HCT116 (cell line): ENCODE data around the gene RAN. TPM values are rescaled to one million over a fixed set of nuclear protein-coding genes. Genes with fewer than 3 reads are reported as not detected.

ENCODE experiments used
- ATAC-seq: fragments of 200-7000 bp; cut with Tn5 transposase; 2 replicates; pipeline ENCODE4 v1.9.1; 2020; ENCODE audit warnings: mild to moderate bottlenecking, moderate library complexity
- BruUV-seq: library from RNA; stranded (reverse); fragments of 400-500 nt; replicated peaks from 2 replicates; lab custom pipeline; 2021; lab: Mats Ljungman, UMichigan
- CTCF ChIA-PET: fragments of 300-600 bp; sonication (Branson Sonifier 250); formaldehyde crosslinking; loops from one replicate; lab custom pipeline; 2021; ENCODE audit warnings: antibody characterized with exemption; lab: Charles Lee
- POLR2A ChIA-PET: fragments of 300-600, 350-600 bp; sonication (Branson Sonifier 250); formaldehyde crosslinking; loops from one replicate; lab custom pipeline; 2021; ENCODE audit warnings: antibody characterized with exemption; lab: Charles Lee
- RAD21 ChIA-PET, 2 experiments: fragments of 300-600 bp; sonication (Branson Sonifier 250); formaldehyde crosslinking; loops; one replicate each; lab custom pipeline; 2023; ENCODE audit warnings: low total read pairs in 2 of 2; ENCODE audit not compliant: uncharacterized antibody in 2 of 2, unreplicated experiment in 2 of 2, low non-redundant PET in 1 of 2; lab: Charles Lee
- DNase-seq: peaks from one replicate; pipeline ENCODE4 v3.0.0-alpha.2; 2010; ENCODE audit warnings: low read depth, low spot score
- H2AFZ ChIP-seq: fragments of 200-600 bp; shearing (Covaris generic), sonication (generic); 2 replicates; pipeline ENCODE4 v1.6.1; 2017; ENCODE audit warnings: low read depth, mixed run types, mixed read lengths, antibody characterized with exemption, low read length; ENCODE audit not compliant: poor library complexity, severe bottlenecking
- H3K27ac ChIP-seq: 2 replicates; pipeline ENCODE4 v1.5.1; 2012; ENCODE audit warnings: low read depth, low read length
- H3K27me3 ChIP-seq: fragments of 200-600 bp; sonication (generic); 2 replicates; pipeline ENCODE4 v1.6.1; 2016; ENCODE audit warnings: mixed run types, low read length, mixed read lengths; ENCODE audit not compliant: insufficient read depth
- H3K36me3 ChIP-seq, 2 experiments: fragments of 200-500 bp in 1 of 2; fragments of 200-600 bp in 1 of 2; sonication (Bioruptor generic) in 1 of 2; sonication (generic) in 1 of 2; 2 replicates each; pipeline versions ENCODE4 v1.5.1 to v1.6.1; 2014 to 2016; ENCODE audit warnings: low read length in 2 of 2, inconsistent platforms in 1 of 2, mixed read lengths in 1 of 2, mixed run types in 1 of 2; ENCODE audit not compliant: insufficient read depth in 2 of 2, control insufficient read depth in 1 of 2
- H3K4me1 ChIP-seq, 2 experiments: fragments of 200-600 bp in 1 of 2; sonication (generic) in 1 of 2; 2 replicates each; pipeline versions ENCODE4 v1.5.1 to v1.6.1; 2012 to 2017; ENCODE audit warnings: low read length in 2 of 2, inconsistent platforms in 1 of 2, mild to moderate bottlenecking in 1 of 2, mixed read lengths in 1 of 2, mixed run types in 1 of 2, moderate library complexity in 1 of 2; ENCODE audit not compliant: insufficient read depth in 2 of 2, control insufficient read depth in 1 of 2
- H3K4me2 ChIP-seq: fragments of 200-600 bp; sonication (generic); 2 replicates; pipeline ENCODE4 v1.6.1; 2017; ENCODE audit warnings: mixed run types, low read length, mixed read lengths
- H3K4me3 ChIP-seq, 2 experiments: fragments of 200-600 bp in 1 of 2; sonication (generic) in 1 of 2; replicated peaks in 1 of 2; 2 replicates each; pipeline ENCODE4 v1.5.1; 2011 to 2016; ENCODE audit warnings: low read length in 2 of 2, control low read depth in 1 of 2, low read depth in 1 of 2, mild to moderate bottlenecking in 1 of 2, mixed read lengths in 1 of 2, mixed run types in 1 of 2
- H3K79me2 ChIP-seq: fragments of 200-600 bp; sonication (generic); 2 replicates; pipeline ENCODE4 v1.6.1; 2017; ENCODE audit warnings: mild to moderate bottlenecking, mixed run types, low read length, moderate library complexity, mixed read lengths; ENCODE audit not compliant: insufficient read depth
- H3K9ac ChIP-seq: fragments of 200-600 bp; sonication (generic); 2 replicates; pipeline ENCODE4 v1.6.1; 2016; ENCODE audit warnings: low read length, mixed read lengths
- H3K9me2 ChIP-seq: fragments of 200-600 bp; sonication (generic), shearing (Covaris generic); 2 replicates; pipeline ENCODE4 v1.6.1; 2017; ENCODE audit warnings: mixed run types, mild to moderate bottlenecking, moderate library complexity; ENCODE audit not compliant: insufficient read depth
- H3K9me3 ChIP-seq, 2 experiments: fragments of 200-500 bp in 1 of 2; fragments of 200-600 bp in 1 of 2; sonication (Bioruptor generic) in 1 of 2; sonication (generic) in 1 of 2; 2 replicates each; pipeline ENCODE4 v1.6.1; 2014 to 2017; ENCODE audit warnings: low read length in 2 of 2, mixed read lengths in 2 of 2, inconsistent platforms in 1 of 2, low read depth in 1 of 2, mild to moderate bottlenecking in 1 of 2, mixed run types in 1 of 2, moderate library complexity in 1 of 2; ENCODE audit not compliant: control insufficient read depth in 1 of 2, insufficient read depth in 1 of 2
- H4K20me1 ChIP-seq: fragments of 200-600 bp; sonication (generic), shearing (Covaris generic); 2 replicates; pipeline ENCODE4 v1.6.1; 2017; ENCODE audit warnings: mixed run types, mild to moderate bottlenecking, moderate library complexity; ENCODE audit not compliant: insufficient read depth
- CBX3 ChIP-seq: IDR thresholded peaks from 2 replicates; pipeline ENCODE4 v1.6.1; 2012; ENCODE audit warnings: low read depth
- CEBPB ChIP-seq: IDR thresholded peaks from 2 replicates; pipeline ENCODE4 v1.6.1; 2012; ENCODE audit warnings: low read depth
- EGR1 ChIP-seq: IDR thresholded peaks from 2 replicates; pipeline ENCODE4 v1.6.1; 2012; ENCODE audit warnings: low read depth
- ELF1 ChIP-seq: IDR thresholded peaks from 2 replicates; pipeline ENCODE4 v1.6.1; 2012; ENCODE audit warnings: low read depth, borderline replicate concordance
- EZH2 ChIP-seq: fragments of 200-600 bp; sonication (generic); IDR thresholded peaks from 2 replicates; pipeline ENCODE4 v1.6.1; 2017; ENCODE audit warnings: antibody characterized with exemption, mixed run types
- EZH2phosphoT487 ChIP-seq: fragments of 200-600 bp; IDR thresholded peaks from 2 replicates; pipeline ENCODE4 v1.6.1; 2018; ENCODE audit warnings: antibody characterized with exemption, borderline replicate concordance
- FOSL1 ChIP-seq: IDR thresholded peaks from 2 replicates; pipeline ENCODE4 v1.6.1; 2012; ENCODE audit warnings: low read depth
- MAX ChIP-seq: IDR thresholded peaks from 2 replicates; pipeline ENCODE4 v1.6.1; 2012
- POLR2AphosphoS5 ChIP-seq: IDR thresholded peaks from 2 replicates; pipeline ENCODE4 v1.6.1; 2011; ENCODE audit warnings: mild to moderate bottlenecking, low read depth, low read length, moderate library complexity
- RAD21 ChIP-seq: IDR thresholded peaks from 2 replicates; pipeline ENCODE4 v1.6.1; 2012; ENCODE audit warnings: low read depth, mild to moderate bottlenecking
- SP1 ChIP-seq: IDR thresholded peaks from 2 replicates; pipeline ENCODE4 v1.6.1; 2012; ENCODE audit warnings: low read depth
- SRF ChIP-seq: IDR thresholded peaks from 2 replicates; pipeline ENCODE4 v1.6.1; 2012; ENCODE audit warnings: low read depth
- TCF7L2 ChIP-seq: IDR thresholded peaks from 2 replicates; pipeline ENCODE4 v1.7.0; 2011; ENCODE audit warnings: borderline replicate concordance, inconsistent platforms; ENCODE audit not compliant: insufficient read depth, insufficient read length; ENCODE audit errors: extremely low read depth
- YY1 ChIP-seq: IDR thresholded peaks from 2 replicates; pipeline ENCODE4 v1.6.1; 2011; ENCODE audit warnings: low read length, low read depth, moderate library complexity, mild to moderate bottlenecking; ENCODE audit not compliant: insufficient replicate concordance; ENCODE audit errors: extremely low read depth
- ZFX ChIP-seq: fragments of 450-650 bp; IDR thresholded peaks from 2 replicates; pipeline ENCODE4 v1.6.1; 2017
- ZNF274 ChIP-seq: fragments of 200-500 bp; sonication (Bioruptor generic); IDR thresholded peaks from 2 replicates; pipeline ENCODE4 v1.6.1; 2014; ENCODE audit warnings: mild to moderate bottlenecking, low read depth, low read length, inconsistent platforms
- intact Hi-C: fragments of 100-400 bp; cut with micrococcal nuclease; formaldehyde crosslinking; loops from 2 replicates; pipeline ENCODE4 v1.10.0; 2022
- total RNA-seq: library from RNA; stranded (reverse); gene quantifications from one replicate; pipeline ENCODE4 v1.2.1, GENCODE V29; 2021; ENCODE audit not compliant: unreplicated experiment
- TF ChIP-seq, protein P1 (sequence below): IDR thresholded peaks from 2 replicates; pipeline ENCODE4 v1.6.1; 2012; ENCODE audit warnings: low read depth

Gene RAN
- total RNA-seq, 1 experiment from 2014 or later = 1,420 TPM

DNA sequence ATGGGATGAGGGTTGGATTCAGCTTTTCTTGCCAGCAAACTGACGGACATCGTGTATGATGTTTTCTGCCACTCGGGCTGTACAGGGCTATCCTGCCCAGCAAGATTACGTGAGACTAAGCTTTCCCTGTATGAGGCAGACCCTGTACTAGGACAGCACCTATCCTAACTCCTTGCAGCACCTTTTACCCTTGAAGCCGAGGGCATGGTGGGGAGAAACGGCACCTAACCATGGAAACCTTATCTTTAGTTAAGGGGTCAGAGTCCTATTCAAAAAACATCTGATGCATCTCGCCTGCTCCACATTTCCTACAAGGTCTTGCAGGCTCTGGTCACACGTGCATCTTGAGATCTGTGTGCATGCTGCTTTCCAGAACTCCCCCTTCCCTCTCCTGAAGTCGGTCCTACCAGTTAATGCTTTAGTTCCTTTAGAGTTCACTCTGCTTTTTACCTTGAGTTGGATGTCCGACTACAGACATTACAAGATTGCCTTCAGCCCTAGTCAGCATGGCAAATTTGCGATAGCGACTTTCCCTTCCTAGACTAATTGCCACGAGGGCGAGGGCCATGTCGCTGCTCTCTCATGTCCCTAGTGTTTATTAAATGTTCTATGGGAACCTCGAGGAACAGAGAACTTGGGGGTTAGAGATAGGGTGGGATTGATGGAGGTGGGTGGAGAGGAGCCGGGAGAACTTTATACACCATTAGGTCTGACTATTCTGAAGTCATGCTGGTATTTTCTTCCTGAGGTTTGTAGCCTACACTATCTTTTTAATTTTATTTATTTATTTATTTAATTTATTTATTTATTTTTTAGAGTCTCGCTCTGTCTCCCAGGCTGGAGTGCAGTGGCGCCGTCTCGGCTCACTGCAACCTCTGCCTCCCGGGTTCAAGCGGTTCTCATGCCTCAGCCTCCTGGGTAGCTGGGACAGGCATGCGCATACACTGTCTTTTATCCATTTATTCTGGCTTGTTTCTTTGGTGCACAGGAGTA, 6.6 kb downstream of the RAN start:
- H3K4me1 ChIP-seq = peaks cover 1 to 2% of the 10 kb centered on the region in 2 experiments; a peak in 3 of 4 replicates
- ChIA-PET CTCF (no interaction called here), RAD21 (no interaction called here)
- H3K36me3 ChIP-seq = peaks cover 38 to 41% of the 10 kb centered on the region in 2 experiments
- no peak overlapping the region for H3K4me3 ChIP-seq
- no peak overlapping the region for H3K4me2 ChIP-seq
- peak; percentile 26 for ATAC-seq
- peaks cover 33% of the 10 kb centered on the region; the same call in 1 of the 2 replicates for H4K20me1 ChIP-seq
- intact Hi-C loops = no loop called here
- H2AFZ ChIP-seq = no peak overlapping the region
- DNase-seq = no peak
- no peaks in the 10 kb centered on the region for H3K9me3 ChIP-seq
- H3K27me3 ChIP-seq = no peaks in the 10 kb centered on the region
- no TSS peak for BruUV-seq
- H3K9ac ChIP-seq = no peak overlapping the region
- TF ChIP-seq POLR2AphosphoS5 = peak; percentile 56
- TF ChIP-seq EZH2phosphoT487 = no peak
- TF ChIP-seq, all 23 proteins: peak for 1
- H3K9me2 ChIP-seq = no peaks in the 10 kb centered on the region
- POLR2A ChIA-PET = no interaction called here
- H3K27ac ChIP-seq = no peak overlapping the region
- H3K79me2 ChIP-seq = peaks cover 34% of the 10 kb centered on the region

- Histone ChIP-seq H3K4me3 (no peak overlapping the region), H3K9me2 (no peaks in the 10 kb centered on the region), H3K36me3 (peaks cover 30 to 35% of the 10 kb centered on the region in 2 experiments), H3K9ac (no peak overlapping the region), H3K4me1 (no peaks in the 10 kb centered on the region), H3K9me3 (no peaks in the 10 kb centered on the region), H2AFZ (no peak overlapping the region), H3K4me2 (no peak overlapping the region), H3K27ac (no peak overlapping the region), H3K27me3 (no peaks in the 10 kb centered on the region), H3K79me2 (peaks cover 27% of the 10 kb centered on the region), H4K20me1 (peaks cover 29% of the 10 kb centered on the region; the same call in 1 of the 2 replicates)
- ChIA-PET POLR2A (no interaction called here), CTCF (no interaction called here), RAD21 (no interaction called here)
- peak; percentile 33 for ATAC-seq
- no TSS peak for BruUV-seq
- intact Hi-C loops = no loop called here
- no peak for DNase-seq
- TF ChIP-seq ELF1 (no peak), EZH2 (no peak), ZNF274 (no peak), YY1 (no peak), SP1 (no peak), CBX3 (no peak), EZH2phosphoT487 (no peak), ZFX (no peak), EGR1 (no peak), CEBPB (no peak), MAX (no peak), RAD21 (no peak), FOSL1 (no peak), POLR2AphosphoS5 (no peak), SRF (no peak), TCF7L2 (no peak)
- TF ChIP-seq, protein P1, sequence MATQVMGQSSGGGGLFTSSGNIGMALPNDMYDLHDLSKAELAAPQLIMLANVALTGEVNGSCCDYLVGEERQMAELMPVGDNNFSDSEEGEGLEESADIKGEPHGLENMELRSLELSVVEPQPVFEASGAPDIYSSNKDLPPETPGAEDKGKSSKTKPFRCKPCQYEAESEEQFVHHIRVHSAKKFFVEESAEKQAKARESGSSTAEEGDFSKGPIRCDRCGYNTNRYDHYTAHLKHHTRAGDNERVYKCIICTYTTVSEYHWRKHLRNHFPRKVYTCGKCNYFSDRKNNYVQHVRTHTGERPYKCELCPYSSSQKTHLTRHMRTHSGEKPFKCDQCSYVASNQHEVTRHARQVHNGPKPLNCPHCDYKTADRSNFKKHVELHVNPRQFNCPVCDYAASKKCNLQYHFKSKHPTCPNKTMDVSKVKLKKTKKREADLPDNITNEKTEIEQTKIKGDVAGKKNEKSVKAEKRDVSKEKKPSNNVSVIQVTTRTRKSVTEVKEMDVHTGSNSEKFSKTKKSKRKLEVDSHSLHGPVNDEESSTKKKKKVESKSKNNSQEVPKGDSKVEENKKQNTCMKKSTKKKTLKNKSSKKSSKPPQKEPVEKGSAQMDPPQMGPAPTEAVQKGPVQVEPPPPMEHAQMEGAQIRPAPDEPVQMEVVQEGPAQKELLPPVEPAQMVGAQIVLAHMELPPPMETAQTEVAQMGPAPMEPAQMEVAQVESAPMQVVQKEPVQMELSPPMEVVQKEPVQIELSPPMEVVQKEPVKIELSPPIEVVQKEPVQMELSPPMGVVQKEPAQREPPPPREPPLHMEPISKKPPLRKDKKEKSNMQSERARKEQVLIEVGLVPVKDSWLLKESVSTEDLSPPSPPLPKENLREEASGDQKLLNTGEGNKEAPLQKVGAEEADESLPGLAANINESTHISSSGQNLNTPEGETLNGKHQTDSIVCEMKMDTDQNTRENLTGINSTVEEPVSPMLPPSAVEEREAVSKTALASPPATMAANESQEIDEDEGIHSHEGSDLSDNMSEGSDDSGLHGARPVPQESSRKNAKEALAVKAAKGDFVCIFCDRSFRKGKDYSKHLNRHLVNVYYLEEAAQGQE = no peak
Observed at GRCh38 chr12:130879212-130879686, 7.4 kb downstream of the RAN start.
